Fibroblast of skin of left biceps (primary cell): ENCODE results near the gene FRMD1.

ENCODE experiments used
- DNase-seq, 2 experiments: peaks; one replicate each; pipeline ENCODE4 v3.0.0-alpha.2; 2013; ENCODE audit warnings: low read depth in 2 of 2

Gene FRMD1

DNA sequence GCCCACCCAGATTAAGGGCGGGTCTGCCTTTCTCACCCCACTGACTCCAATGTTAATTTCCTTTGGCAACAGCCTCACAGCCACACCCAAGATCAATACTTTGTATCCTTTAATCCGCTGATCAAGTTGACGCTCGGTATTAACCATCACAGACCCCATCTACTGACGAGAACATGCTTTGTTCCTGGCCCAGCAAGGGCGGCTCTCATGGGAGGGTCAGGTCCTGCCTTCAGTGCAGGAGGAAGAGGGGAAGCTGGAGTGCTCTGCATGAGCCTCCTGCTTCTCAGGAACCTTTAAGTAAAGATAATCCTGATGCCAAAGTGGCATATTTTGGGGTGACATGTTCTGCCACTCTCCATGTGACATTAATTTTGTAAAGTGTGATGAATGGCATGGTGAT, 73.2 kb downstream of the FRMD1 start:
- no peak for DNase-seq

GRCh38 chr6:168004945-168005344, 74.1 kb downstream of the FRMD1 start:
- DNase-seq: no peak

- no peak for DNase-seq
These were observed 75.0 kb downstream of the FRMD1 start for GRCh38 chr6:168004023-168004422.
